Measurements from ENCODE around the gene ZNF398.

DNA sequence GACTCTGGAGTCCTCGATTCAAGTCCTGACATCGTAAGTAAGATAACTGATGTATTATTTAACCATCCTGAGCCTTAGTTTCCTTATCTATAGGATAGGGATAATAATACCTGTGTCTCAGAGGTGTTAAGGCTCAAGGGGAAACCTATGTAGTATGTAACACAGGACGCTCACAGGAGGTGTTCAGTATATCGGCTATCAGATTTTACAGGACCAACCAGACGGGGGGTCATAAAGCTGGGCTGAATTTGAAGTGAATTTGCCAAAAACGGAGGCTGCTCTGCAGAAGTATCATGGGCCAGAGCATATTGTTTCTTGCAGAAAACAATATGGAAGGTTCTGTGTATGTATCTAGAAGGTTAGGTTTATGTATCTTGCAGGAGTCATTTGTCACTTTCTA, 37.0 kb downstream of the ZNF398 start:
- TF ChIP-seq CTCF (IDR thresholded peaks at IDR 0.05) (no peak), EP300 (IDR thresholded peaks at IDR 0.05) (no peak), POLR2AphosphoS5 (IDR thresholded peaks at IDR 0.05) (no peak), POLR2A (IDR thresholded peaks at IDR 0.05) (no peak)
